ENCODE measurements around the gene SERPING1.

Gene SERPING1

DNA sequence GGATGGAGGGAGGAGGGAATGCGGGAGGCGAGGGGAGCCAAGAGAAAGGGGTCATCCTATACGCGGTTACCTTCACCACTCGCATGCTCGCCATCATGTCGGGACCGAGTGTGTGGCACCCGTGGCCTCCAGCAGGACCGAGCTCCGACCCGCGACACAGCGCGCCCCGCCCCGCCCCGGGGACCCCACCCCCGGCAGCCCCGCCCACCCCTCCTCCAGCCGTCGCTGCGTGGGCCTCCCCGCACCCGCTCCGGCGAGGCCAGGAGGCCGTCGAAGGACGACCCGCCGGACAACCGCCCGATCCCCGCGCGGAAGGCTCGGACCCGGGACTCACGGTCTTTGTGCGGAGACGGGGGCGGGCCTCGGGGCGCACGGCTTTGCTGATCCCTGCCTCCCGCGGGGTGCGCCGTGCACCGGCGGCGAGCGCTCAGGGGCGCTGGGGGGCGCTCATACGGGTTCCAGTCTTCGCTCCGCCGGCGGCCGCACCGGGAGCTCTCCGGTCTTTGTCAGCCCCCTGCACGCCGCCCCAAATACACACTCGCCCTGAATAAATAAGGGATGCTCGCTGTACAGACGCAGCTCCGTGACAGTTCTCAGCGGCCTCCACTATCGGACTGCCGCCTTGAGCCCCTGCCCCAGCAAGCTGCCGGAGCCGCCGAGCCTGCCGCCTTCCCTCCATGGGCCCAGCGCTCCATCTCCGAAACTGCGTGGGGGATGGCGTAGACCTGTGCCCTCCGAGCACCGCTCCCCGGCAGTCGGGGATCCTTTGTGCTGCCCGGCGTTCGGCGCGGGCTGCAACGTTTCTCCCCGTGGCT lies 29.8 kb upstream of the SERPING1 start, which contains the start of gene UBE2L6:
Gene UBE2L6, minus strand, starts transcription at position 158 of the 815 bp plus-strand sequence. Its CDS starts 61 bp downstream, at position 97.
- Histone ChIP-seq H3K9me3 (ENCODE audit: control insufficient read depth, low read length) (no peaks in the 10 kb centered on the region), H3K27me3 (ENCODE audit: control insufficient read depth, insufficient read depth, low read length) (no peaks in the 10 kb centered on the region), H3K4me1 (ENCODE audit: control insufficient read depth, insufficient read depth, low read length) (peaks cover 16% of the 10 kb centered on the region), H3K4me3 (ENCODE audit: low read length) (peak within 1 kb of the TSS; percentile 82), H3K9ac (ENCODE audit: low read length) (peak within 1 kb of the TSS; percentile 76), H3K36me3 (ENCODE audit: control insufficient read depth, insufficient read depth, low read length) (no peaks in the 10 kb centered on the region)

DNA sequence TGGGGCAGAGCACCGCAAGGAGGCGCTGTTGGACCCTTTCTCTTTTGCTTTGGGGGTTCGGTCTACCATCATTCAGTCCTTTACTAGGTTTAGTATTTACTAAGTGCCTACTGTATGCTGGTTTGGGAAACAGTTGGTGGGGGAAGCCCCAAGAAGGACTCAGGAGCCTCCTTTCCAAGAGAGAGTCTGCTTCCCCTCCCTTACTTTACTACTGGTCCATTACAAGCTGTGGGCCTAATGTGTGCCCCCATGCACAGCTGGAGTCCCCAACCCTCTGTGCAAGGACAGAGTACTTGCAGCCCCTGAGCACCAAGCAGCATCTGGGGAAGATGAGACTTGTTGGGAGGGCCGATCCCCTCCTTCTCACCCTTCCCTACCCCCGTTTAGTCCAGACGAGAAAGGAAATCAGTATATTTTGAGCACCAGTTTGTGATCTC lies 29.1 kb upstream of the SERPING1 start:
- Histone ChIP-seq H3K27me3 (ENCODE audit: control insufficient read depth, insufficient read depth, low read length) (no peaks in the 10 kb centered on the region), H3K9me3 (ENCODE audit: control insufficient read depth, low read length) (no peaks in the 10 kb centered on the region), H3K4me3 (ENCODE audit: low read length) (peak overlapping the region; percentile 55), H3K36me3 (ENCODE audit: control insufficient read depth, insufficient read depth, low read length) (no peaks in the 10 kb centered on the region), H3K4me1 (ENCODE audit: control insufficient read depth, insufficient read depth, low read length) (peaks cover 16% of the 10 kb centered on the region), H3K9ac (ENCODE audit: low read length) (peak overlapping the region; percentile 72)

DNA sequence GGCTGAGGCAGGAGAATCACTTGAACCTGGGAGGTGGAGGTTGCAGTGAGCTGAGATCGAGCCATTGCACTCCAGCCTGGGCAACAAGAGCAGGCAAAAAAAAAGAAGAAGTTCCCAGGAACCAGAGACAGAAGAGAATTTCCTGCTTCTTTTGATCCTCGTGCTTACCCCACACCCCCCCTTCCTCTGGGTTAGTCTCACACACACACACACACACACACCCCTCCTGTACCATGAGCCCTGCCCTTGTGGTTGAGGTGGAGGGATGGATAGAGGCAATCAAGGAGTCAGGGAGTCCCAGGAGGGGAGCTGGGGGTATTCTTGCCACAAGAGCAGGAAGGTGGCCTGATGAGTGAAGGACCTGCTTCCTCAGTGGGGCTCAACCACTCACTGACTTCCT lies 25.9 kb upstream of the SERPING1 start:
- Histone ChIP-seq H3K27me3 (ENCODE audit: control insufficient read depth, insufficient read depth, low read length) (no peaks in the 10 kb centered on the region), H3K36me3 (ENCODE audit: control insufficient read depth, insufficient read depth, low read length) (no peaks in the 10 kb centered on the region), H3K4me3 (ENCODE audit: low read length) (no peak overlapping the region), H3K9ac (ENCODE audit: low read length) (no peak overlapping the region), H3K9me3 (ENCODE audit: control insufficient read depth, low read length) (no peaks in the 10 kb centered on the region), H3K4me1 (ENCODE audit: control insufficient read depth, insufficient read depth, low read length) (peaks cover 1% of the 10 kb centered on the region)

DNA sequence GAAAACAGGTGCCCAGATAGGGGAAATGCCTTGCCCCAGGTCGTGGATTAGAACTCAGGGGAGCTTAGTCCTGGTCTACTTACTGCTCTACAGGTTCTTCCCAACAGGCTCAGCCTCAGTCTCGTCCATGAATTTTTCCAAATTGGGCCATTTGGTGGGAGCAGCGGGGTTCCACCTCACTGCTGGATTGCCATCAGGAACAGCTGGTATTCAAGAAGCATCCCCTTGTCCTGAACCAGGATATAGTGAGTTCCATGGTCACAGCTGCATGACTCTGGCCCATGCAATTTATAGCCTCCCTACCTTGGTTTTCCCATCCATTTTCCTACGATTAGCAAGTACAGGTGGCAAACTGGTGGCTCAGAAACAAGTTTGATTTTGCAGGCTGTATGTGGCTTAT lies 23.4 kb upstream of the SERPING1 start:
- Histone ChIP-seq H3K9me3 (ENCODE audit: control insufficient read depth, low read length) (no peaks in the 10 kb centered on the region), H3K27me3 (ENCODE audit: control insufficient read depth, insufficient read depth, low read length) (no peaks in the 10 kb centered on the region), H3K4me1 (ENCODE audit: control insufficient read depth, insufficient read depth, low read length) (no peaks in the 10 kb centered on the region), H3K4me3 (ENCODE audit: low read length) (no peak overlapping the region), H3K36me3 (ENCODE audit: control insufficient read depth, insufficient read depth, low read length) (no peaks in the 10 kb centered on the region), H3K9ac (ENCODE audit: low read length) (no peak overlapping the region)

DNA sequence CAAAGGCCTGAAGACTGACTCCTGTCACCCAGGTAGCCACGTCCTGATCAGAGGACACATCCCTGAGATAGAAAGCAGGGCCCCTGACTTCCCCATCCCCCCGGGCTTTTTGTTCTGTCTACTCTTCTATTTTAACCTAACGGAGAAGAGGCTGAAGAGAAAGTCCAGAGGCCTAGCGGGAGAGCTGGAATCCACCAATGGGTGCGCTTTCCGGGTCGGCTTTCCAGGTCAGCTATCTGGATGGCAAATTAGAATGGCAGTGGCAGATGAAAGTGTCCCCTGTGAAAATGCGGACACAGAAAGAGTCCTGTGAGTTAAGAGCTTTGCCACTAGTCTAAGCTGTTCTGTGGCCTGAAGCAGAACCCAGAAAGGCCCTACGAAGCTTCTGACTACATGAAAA lies 13.1 kb upstream of the SERPING1 start:
- Histone ChIP-seq H3K4me3 (ENCODE audit: low read length) (no peak overlapping the region), H3K9me3 (ENCODE audit: control insufficient read depth, low read length) (no peaks in the 10 kb centered on the region), H3K27me3 (ENCODE audit: control insufficient read depth, insufficient read depth, low read length) (no peaks in the 10 kb centered on the region), H3K4me1 (ENCODE audit: control insufficient read depth, insufficient read depth, low read length) (no peaks in the 10 kb centered on the region), H3K9ac (ENCODE audit: low read length) (no peak overlapping the region), H3K36me3 (ENCODE audit: control insufficient read depth, insufficient read depth, low read length) (no peaks in the 10 kb centered on the region)

DNA sequence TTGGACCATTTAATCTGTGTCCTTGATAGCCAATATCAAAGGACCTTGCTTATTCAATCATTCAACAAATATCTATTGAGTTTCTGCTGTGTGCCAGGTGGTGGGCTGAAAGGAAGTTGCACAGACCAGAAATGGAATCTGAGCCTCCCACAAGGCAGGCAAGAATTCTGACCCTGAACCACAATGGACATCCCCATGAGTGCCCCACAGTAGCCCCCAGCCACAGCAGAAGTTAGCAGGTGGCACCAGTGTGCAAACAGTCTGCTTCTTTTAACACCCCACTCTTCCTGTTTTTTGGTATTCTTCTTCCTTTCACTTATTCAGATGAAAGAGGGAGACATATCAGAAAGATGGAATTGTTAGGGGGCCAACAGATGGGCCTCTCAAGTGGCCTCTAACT lies 12.2 kb upstream of the SERPING1 start:
- Histone ChIP-seq H3K9me3 (ENCODE audit: control insufficient read depth, low read length) (no peaks in the 10 kb centered on the region), H3K4me3 (ENCODE audit: low read length) (no peak overlapping the region), H3K4me1 (ENCODE audit: control insufficient read depth, insufficient read depth, low read length) (no peaks in the 10 kb centered on the region), H3K36me3 (ENCODE audit: control insufficient read depth, insufficient read depth, low read length) (no peaks in the 10 kb centered on the region), H3K9ac (ENCODE audit: low read length) (no peak overlapping the region), H3K27me3 (ENCODE audit: control insufficient read depth, insufficient read depth, low read length) (no peaks in the 10 kb centered on the region)

DNA sequence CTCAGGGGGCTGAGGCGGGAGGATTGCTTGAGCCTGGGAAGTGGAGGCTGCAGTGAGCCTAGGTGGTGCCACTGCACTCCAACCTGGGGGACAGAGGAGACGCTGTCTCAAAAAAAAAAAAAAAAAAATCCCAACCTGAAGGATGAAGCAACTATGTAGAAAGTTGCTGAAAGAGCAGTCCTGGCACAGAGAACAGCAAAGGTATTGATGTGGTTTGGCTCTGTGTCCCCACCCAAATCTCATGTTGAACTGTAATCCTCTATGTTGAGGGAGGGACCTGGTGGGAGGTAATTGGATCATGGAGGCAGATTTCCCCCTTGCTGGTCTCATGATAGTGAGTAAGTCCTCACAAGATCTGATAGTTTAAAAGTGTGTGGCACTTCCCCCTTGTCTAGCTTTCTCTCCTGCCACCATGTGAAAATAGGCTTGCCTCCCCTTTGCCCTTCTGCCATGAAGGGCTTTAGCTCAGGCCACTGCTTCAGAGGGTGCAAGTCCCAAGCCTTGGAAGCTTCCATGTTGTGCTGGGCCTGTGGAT lies 10.7 kb upstream of the SERPING1 start:
- Histone ChIP-seq H3K4me1 (ENCODE audit: control insufficient read depth, insufficient read depth, low read length) (no peaks in the 10 kb centered on the region), H3K9me3 (ENCODE audit: control insufficient read depth, low read length) (no peaks in the 10 kb centered on the region), H3K27me3 (ENCODE audit: control insufficient read depth, insufficient read depth, low read length) (no peaks in the 10 kb centered on the region), H3K4me3 (ENCODE audit: low read length) (no peak overlapping the region), H3K9ac (ENCODE audit: low read length) (no peak overlapping the region), H3K36me3 (ENCODE audit: control insufficient read depth, insufficient read depth, low read length) (no peaks in the 10 kb centered on the region)

DNA sequence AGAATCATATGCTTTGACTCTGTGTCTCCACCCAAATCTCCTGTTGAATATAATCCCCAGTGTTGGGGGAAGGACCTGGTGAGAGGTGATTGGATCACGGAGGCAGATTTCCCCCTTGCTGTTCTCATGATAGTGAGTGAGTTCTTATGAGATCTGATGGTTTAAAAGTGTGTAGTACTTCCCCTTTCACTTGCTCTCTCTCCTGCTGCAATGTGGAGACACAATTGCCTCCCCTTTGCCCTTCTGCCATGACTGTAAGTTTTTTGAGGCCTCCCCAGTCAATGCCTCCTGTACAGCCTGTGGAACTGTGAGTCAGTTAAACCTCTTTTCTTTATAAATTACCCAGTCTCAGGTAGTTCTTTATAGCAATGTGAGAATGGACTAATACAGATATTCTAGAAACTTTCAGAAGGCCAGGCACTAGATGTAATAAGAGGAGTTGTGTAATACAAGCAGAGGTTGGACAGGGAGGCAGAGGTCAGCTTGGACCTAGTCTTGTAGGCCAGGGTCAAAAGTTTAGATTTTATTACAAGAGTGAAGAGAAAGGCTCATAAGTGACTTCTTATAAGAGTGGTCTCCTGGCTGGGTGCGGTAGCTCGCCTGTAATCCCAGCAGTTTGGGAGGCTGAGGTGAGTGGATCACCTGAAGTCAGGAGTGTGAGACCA lies 9.3 kb upstream of the SERPING1 start:
- H3K36me3 ChIP-seq (ENCODE audit: control insufficient read depth, insufficient read depth, low read length), result no peaks in the 10 kb centered on the region
- no peaks in the 10 kb centered on the region for H3K4me1 ChIP-seq (ENCODE audit: control insufficient read depth, insufficient read depth, low read length)
- H3K9ac ChIP-seq (ENCODE audit: low read length), result no peak overlapping the region
- no peak overlapping the region for H3K4me3 ChIP-seq (ENCODE audit: low read length)
- H3K9me3 ChIP-seq (ENCODE audit: control insufficient read depth, low read length), result no peaks in the 10 kb centered on the region
- H3K27me3 ChIP-seq (ENCODE audit: control insufficient read depth, insufficient read depth, low read length), result no peaks in the 10 kb centered on the region

DNA sequence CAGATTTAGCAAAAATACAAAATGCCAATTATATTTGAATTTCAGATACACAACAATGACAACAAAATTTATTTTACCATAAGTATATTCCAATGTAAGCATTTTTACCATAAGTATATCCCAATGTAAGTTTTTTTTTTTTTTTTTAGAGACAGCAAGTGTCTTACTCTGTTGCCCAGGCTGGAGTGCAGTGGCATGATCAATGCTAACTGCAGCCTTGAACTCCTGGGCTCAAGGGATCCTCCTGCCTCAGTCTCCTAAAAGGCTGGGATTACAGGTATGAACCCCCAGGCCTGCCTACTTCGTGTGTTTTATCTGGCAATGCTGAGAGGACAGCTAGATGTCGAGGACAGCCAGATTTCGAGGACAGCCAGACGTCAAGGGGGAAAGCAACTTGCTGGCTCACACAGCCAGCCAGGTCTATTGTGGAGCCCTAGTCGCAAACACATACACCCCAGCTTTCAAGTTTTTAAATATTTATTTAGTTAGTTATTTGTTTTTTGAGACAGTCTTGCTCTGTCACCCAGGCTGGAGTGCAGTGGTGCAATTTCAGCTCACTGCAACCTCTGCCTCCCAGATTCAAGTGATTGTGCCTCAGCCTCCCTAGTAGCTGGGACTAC lies 1.1 kb upstream of the SERPING1 start:
- Histone ChIP-seq H3K9me3 (ENCODE audit: control insufficient read depth, low read length) (no peaks in the 10 kb centered on the region), H3K36me3 (ENCODE audit: control insufficient read depth, insufficient read depth, low read length) (no peaks in the 10 kb centered on the region), H3K9ac (ENCODE audit: low read length) (no peak overlapping the region), H3K27me3 (ENCODE audit: control insufficient read depth, insufficient read depth, low read length) (peaks cover 7% of the 10 kb centered on the region), H3K4me3 (ENCODE audit: low read length) (no peak overlapping the region), H3K4me1 (ENCODE audit: control insufficient read depth, insufficient read depth, low read length) (no peaks in the 10 kb centered on the region)

DNA sequence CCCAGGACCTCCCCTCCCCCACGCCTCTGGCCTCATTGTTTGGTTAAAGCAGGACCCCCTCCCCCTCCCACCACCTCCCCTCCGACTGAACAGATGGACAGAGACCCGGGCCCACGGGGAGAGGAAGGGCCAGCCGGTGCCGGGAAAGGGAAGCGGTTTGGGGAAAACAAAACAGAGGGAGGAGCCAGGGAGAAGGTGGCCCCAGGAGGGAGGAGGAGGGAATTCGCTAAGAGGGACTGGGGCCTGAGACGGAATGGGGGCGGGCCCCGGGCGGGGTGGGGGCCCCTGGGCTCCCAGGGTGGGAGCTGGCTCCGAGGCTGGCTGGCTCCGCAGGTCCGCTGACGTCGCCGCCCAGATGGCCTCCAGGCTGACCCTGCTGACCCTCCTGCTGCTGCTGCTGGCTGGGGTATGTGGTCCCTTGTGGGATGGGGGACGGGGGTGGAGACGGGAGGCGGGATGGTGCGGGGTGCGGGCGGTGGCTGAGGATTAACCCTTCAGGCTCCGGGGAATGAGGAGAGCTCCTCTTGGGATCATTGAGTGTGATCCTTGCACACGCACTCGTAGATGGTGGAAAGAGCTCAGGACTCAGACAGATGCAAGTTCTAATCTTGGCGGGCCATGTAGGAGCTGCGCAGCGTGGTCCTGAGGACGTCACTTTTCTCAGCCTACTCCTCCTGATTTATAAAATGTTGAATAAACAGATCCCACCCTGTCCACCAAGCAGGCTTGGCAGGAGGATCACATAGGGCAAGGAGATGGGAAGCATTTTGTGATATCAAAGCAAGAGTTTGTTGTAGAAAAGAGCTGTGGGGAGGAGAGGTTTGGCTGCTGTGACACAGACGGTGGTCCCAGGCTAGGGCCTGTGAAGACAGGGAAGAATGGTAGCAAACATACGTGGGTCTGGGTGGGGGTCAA lies 688 bp downstream of the SERPING1 start:
- H3K36me3 ChIP-seq (ENCODE audit: control insufficient read depth, insufficient read depth, low read length), result no peaks in the 10 kb centered on the region
- H3K4me1 ChIP-seq (ENCODE audit: control insufficient read depth, insufficient read depth, low read length), result no peaks in the 10 kb centered on the region
- no peak overlapping the region for H3K4me3 ChIP-seq (ENCODE audit: low read length)
- peak overlapping the region; percentile 50 for H3K9ac ChIP-seq (ENCODE audit: low read length)
- peaks cover 7% of the 10 kb centered on the region for H3K27me3 ChIP-seq (ENCODE audit: control insufficient read depth, insufficient read depth, low read length)
- no peaks in the 10 kb centered on the region for H3K9me3 ChIP-seq (ENCODE audit: control insufficient read depth, low read length)

DNA sequence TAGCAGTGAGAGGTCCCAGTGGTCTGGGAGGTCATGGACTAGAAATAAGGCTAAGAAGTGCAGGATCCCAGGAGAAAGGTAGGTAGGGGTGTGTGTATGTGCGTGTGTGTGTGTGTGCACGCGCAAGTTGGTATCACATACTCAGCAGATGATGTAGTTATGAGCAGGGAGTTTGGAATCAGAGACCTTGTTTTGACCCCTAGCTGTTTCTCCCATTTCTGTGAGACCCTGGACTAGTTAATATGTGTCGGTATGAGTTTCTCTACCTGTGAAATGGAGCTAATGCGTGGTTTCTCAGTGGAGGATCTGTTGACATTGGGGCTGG lies 1.3 kb downstream of the SERPING1 start:
- Histone ChIP-seq H3K9me3 (ENCODE audit: control insufficient read depth, low read length) (no peaks in the 10 kb centered on the region), H3K4me3 (ENCODE audit: low read length) (no peak overlapping the region), H3K4me1 (ENCODE audit: control insufficient read depth, insufficient read depth, low read length) (no peaks in the 10 kb centered on the region), H3K27me3 (ENCODE audit: control insufficient read depth, insufficient read depth, low read length) (peaks cover 7% of the 10 kb centered on the region), H3K36me3 (ENCODE audit: control insufficient read depth, insufficient read depth, low read length) (no peaks in the 10 kb centered on the region), H3K9ac (ENCODE audit: low read length) (no peak overlapping the region)
